Activated naive CD4-positive, alpha-beta T cell treated with anti-CD3 and anti-CD28 coated beads, Interleukin-2, amount 10 ng/mL, durations not matched to agents 7 days and 5 days (primary cell): ENCODE data around the gene ACTC1.
"Not testable (repeated sequence)": the region's sequence is repeated elsewhere in the genome, so short reads cannot be mapped to it uniquely, and the experiment has no call there.

Experiments used
- CTCF ChIA-PET: fragments of 350-600 bp; sonication (Branson Sonifier 250); formaldehyde crosslinking; loops from one replicate; lab custom pipeline; 2021; ENCODE audit warnings: antibody characterized with exemption; lab: Charles Lee
- DNase-seq: peaks from one replicate; pipeline ENCODE4 v3.0.0-alpha.2; 2020
- H3K27ac Mint-ChIP-seq: one replicate; pipeline ENCODE4 v1.8.0; 2021; ENCODE audit warnings: mild to moderate bottlenecking, moderate library complexity, mixed read lengths
- H3K27me3 Mint-ChIP-seq: one replicate; pipeline ENCODE4 v1.8.0; 2021; ENCODE audit warnings: mild to moderate bottlenecking, mixed read lengths
- H3K36me3 Mint-ChIP-seq: one replicate; pipeline ENCODE4 v1.8.0; 2021; ENCODE audit warnings: mixed read lengths
- H3K4me1 Mint-ChIP-seq: one replicate; pipeline ENCODE4 v1.8.0; 2021; ENCODE audit warnings: mixed read lengths
- H3K4me3 Mint-ChIP-seq: one replicate; pipeline ENCODE4 v1.8.0; 2021; ENCODE audit warnings: mild to moderate bottlenecking, moderate library complexity, mixed read lengths
- H3K9me3 Mint-ChIP-seq: one replicate; pipeline ENCODE4 v1.8.0; 2021; ENCODE audit warnings: mixed read lengths

ACTC1 gene

DNA sequence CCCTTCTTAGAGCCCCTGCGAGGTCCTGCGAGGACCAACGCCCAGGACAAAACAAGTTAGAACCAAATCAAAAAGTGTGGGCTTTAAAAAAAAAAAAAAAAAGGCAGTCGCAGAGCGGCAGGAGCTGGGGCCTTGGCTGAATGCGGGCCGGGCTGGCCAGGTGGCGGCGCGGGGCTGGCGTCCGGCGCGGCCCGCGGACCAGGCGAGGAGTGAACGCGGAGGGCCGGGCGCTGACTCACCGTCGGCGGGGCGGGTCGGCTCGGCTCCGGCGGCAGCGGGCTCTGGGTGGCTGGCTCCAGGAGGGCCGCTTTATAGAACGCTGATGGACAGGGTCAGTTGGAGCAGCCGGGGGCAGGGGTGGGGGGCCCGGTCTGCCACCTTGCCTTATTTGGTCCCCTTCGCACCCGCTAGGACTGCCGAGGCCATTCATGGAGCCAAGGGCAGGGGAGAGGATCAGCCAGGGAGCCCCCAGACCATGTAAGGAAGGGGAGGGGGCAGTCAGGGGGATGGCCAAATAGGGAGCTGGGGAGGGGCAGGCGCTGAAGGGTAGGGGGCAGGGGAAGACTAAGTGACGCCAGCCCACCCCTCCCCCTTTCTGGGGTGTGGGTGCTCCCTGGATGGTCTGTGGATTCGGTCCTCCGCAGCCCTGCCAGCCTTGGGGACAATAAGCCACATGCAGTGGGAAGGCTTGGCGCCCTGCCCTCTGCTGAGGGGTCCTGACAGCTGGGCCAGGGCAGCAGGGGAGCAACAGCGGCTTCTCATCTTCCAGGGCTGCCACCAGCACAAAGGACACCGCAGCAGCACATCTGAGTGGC is at the start of gene ACTC1:
TSS of gene ACTC1 (minus strand) at position 283 of the 815 bp plus-strand sequence. CDS start 741 bp downstream, outside the sequence.
- DNase-seq: no peak

DNA sequence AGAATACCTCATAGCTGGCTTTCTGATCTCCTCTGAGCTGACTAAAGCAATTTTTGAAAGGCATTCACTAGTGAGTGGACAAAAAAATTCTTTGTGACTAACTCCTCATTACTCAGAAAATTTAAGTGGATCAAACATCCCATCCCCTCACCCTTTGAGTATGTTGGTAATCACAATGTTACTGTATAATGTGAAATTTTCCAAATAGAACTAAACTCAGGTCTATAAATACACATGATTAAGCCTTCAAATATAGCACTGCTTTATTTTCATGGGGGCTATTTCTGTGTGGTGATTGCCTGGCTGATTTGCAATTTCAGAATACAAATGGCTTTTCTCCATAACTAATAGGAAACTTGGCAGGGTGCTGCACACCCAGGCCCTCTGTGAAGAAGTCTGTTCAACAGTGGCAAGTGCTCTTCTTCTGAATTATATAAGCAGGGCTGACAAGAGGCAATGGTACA is 45.9 kb upstream of the ACTC1 start:
- DNase-seq: no peak
- Mint-ChIP-seq H3K4me1 (no peaks in the 10 kb centered on the region), H3K4me3 (no peak overlapping the region), H3K9me3 (no peaks in the 10 kb centered on the region), H3K27ac (no peak overlapping the region), H3K27me3 (no peaks in the 10 kb centered on the region), H3K36me3 (no peaks in the 10 kb centered on the region)
- CTCF ChIA-PET: no interaction called here

More for the DNA sequence above, at the start of gene ACTC1:
- Mint-ChIP-seq H3K9me3 (no peaks in the 10 kb centered on the region), H3K36me3 (no peaks in the 10 kb centered on the region), H3K4me3 (no peak within 1 kb of the TSS), H3K4me1 (no peaks in the 10 kb centered on the region), H3K27me3 (peaks cover 76% of the 10 kb centered on the region), H3K27ac (no peak within 1 kb of the TSS)
- CTCF ChIA-PET: no interaction called here

DNA sequence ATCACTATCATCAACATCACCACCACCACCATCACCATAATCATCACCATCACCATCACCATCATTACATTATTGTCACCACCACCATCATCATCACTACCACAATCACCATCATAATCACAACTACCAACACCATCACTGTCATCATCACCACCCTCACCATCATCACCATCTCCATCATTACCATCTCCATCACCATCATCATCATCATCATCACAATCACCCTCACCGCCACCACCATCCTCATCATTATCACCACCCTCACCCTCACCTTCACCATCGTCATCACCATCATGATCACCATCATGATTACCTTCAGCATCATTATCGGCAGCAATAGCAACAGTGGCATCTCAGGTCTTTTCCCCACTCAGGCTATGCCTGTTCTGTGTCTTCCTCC is 42.9 kb upstream of the ACTC1 start:
- no peaks in the 10 kb centered on the region for H3K27me3 Mint-ChIP-seq
- DNase-seq: no peak
- H3K27ac Mint-ChIP-seq: no peak overlapping the region
- H3K4me3 Mint-ChIP-seq: no peak overlapping the region
- H3K36me3 Mint-ChIP-seq: no peaks in the 10 kb centered on the region
- no peaks in the 10 kb centered on the region for H3K9me3 Mint-ChIP-seq
- H3K4me1 Mint-ChIP-seq: no peaks in the 10 kb centered on the region
- CTCF ChIA-PET: no interaction called here

DNA sequence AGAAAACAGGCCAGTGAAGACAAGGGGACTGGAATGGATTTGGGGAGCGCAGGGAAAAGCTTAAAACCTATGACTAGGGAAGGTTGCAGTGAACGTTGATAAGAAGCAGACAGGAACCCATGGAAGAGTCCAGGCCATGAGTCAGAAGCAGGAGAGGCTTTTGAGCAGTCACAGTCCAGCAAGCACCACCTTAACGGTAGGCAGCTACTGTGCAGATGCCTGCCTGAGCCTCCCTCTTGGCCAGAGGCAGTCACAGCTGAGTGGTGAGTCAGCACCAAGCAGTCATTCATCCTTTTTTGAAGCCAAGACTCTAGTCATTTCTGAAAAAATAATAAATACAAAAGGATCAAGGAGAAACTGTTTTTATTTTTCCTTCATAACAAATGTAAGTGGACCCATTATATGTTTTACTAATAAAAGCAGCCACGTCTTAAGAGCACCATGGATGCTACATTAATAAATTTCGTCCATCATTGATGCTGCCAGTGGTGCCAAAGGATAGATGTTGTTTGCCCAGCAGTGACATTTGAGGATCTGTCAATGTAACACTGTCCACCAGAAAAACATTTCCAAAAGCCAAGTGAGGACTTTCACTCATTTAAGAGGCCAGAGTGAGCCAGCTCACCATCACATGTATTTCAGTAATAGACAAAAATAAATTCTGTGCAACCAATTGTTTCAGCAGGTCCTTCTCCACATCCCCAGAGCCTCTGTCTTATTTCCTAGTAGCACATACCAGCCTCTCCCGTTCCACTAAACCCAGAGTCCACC is 42.1 kb upstream of the ACTC1 start:
- H3K4me1 Mint-ChIP-seq: no peaks in the 10 kb centered on the region
- H3K27ac Mint-ChIP-seq: no peak overlapping the region
- CTCF ChIA-PET: no interaction called here
- no peaks in the 10 kb centered on the region for H3K27me3 Mint-ChIP-seq
- no peaks in the 10 kb centered on the region for H3K36me3 Mint-ChIP-seq
- no peak for DNase-seq
- no peaks in the 10 kb centered on the region for H3K9me3 Mint-ChIP-seq
- H3K4me3 Mint-ChIP-seq: no peak overlapping the region

DNA sequence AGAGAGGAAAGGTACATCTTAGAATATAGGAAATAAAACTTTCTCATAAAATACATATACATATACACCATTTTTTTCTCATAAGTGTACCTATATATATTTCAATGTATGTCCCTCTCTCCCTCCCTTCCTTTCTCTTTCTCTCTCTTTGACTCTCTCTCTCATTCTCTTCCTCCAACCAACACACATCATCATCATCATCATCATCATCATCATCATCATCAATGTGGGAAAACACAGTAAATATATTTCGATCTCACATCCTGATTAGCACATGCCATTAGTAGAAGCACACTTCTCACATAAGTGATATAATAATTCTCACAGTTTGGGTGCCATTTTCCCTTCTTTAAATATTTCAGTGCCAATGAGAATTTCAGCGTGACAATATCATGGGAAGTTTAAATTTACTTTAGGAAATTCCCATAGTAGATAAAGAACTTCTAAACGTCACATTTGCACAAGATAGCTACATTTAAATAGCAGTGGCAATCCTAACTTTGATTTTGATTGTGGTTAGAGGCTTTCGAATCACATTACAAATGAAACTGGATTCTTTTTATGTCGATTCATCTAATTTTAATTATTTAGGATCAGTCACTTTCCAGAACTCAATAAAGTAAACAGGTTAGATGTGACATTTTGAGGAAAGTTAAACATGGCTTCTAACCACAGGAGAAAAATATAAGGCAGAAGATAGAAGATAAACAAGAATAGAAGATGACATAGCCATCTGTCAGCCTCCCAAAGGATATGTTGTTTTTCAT is 33.0 kb upstream of the ACTC1 start:
- H3K4me1 Mint-ChIP-seq: no peaks in the 10 kb centered on the region
- CTCF ChIA-PET: no interaction called here
- H3K27ac Mint-ChIP-seq: no peak overlapping the region
- peaks cover 14% of the 10 kb centered on the region for H3K27me3 Mint-ChIP-seq
- H3K36me3 Mint-ChIP-seq: no peaks in the 10 kb centered on the region
- no peaks in the 10 kb centered on the region for H3K9me3 Mint-ChIP-seq
- no peak overlapping the region for H3K4me3 Mint-ChIP-seq
- DNase-seq: no peak

DNA sequence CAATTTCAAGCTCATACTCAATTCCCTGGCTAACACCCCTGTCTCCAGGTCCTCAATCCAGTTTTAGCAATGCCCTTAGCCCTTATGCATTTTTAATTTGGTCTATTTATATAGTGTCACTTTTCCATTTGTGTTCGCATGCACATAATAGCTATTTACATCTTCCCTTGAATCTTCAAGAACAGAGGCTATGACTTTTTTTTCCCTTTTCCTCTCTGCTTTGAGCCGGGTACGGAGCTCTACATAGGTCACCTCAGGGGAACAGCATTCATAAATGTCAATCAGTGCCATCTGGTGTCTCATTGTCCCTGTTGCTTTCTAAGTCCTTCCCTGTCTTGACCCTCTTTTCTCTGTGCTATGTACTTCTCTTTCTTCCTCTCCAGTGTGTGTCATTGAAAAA is 26.5 kb upstream of the ACTC1 start:
- Mint-ChIP-seq H3K27me3 (peaks cover 34% of the 10 kb centered on the region), H3K27ac (no peak overlapping the region), H3K4me3 (no peak overlapping the region), H3K36me3 (no peaks in the 10 kb centered on the region), H3K4me1 (no peaks in the 10 kb centered on the region), H3K9me3 (no peaks in the 10 kb centered on the region)
- CTCF ChIA-PET: no interaction called here
- no peak for DNase-seq

DNA sequence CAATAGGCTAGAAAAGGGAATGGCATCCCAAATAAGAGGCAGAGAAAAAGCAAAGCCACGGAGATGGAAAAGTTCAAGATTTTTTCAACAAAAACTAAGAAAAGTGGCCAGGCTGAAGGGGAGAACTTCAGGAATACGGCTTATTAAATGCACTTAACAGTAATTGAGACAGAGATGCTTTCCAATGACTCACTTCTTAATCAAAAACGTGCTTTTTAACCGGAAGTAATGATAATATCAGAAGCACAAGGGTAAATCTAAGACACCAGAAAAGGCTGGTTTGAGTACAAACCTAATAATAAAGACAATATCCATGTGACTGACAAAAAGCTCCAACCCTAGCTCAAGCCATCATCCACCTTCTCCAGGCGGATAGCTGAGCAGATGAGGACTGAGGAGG is 24.8 kb upstream of the ACTC1 start:
- Mint-ChIP-seq H3K4me1 (no peaks in the 10 kb centered on the region), H3K9me3 (no peaks in the 10 kb centered on the region), H3K27ac (no peak overlapping the region), H3K36me3 (no peaks in the 10 kb centered on the region), H3K27me3 (peaks cover 28% of the 10 kb centered on the region), H3K4me3 (no peak overlapping the region)
- DNase-seq: no peak
- CTCF ChIA-PET: no interaction called here

DNA sequence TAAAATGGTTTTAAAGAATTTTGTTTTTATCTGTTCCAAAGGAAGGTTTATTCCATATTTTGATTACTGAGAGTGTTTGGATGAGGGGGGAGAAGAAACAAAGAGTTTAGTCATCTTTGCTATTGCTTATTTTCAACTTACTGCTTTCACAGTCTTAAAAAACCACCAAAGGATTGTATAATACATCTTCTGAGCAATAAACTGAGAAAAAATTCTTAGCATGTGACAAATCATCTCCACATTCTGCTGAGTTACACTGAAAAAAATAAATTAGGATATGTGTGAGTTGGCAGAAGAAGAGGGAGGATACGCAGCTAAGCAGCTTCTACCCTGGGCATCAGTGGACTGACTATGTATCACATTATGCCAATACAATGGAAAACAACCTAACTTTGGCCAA is 23.2 kb upstream of the ACTC1 start:
- H3K4me3 Mint-ChIP-seq: no peak overlapping the region
- H3K27me3 Mint-ChIP-seq: peaks cover 30% of the 10 kb centered on the region
- H3K36me3 Mint-ChIP-seq: no peaks in the 10 kb centered on the region
- no peaks in the 10 kb centered on the region for H3K4me1 Mint-ChIP-seq
- no peak overlapping the region for H3K27ac Mint-ChIP-seq
- no peaks in the 10 kb centered on the region for H3K9me3 Mint-ChIP-seq
- CTCF ChIA-PET: no interaction called here
- DNase-seq: no peak

DNA sequence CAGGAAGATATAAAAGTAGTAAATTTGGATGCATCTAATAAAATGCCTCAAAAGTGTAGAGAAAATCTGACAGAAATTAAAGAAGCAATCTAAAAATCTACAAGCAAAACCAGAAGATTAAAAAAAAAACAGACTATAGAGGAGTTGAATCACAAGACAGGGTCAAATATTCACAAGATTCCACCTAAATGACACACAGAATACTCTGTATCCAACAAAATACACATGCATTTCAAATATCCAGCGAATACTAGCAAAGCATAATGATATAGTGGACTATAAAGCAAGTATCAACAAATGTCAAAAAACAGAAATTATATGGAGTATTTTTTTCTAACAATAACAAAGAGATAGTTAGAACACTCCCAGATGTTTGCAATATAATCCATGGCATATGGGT is 20.5 kb upstream of the ACTC1 start:
- Mint-ChIP-seq H3K4me1 (no peaks in the 10 kb centered on the region), H3K36me3 (no peaks in the 10 kb centered on the region), H3K27me3 (peaks cover 32% of the 10 kb centered on the region), H3K4me3 (no peak overlapping the region), H3K9me3 (no peaks in the 10 kb centered on the region), H3K27ac (no peak overlapping the region)
- CTCF ChIA-PET: no interaction called here
- DNase-seq: no peak

DNA sequence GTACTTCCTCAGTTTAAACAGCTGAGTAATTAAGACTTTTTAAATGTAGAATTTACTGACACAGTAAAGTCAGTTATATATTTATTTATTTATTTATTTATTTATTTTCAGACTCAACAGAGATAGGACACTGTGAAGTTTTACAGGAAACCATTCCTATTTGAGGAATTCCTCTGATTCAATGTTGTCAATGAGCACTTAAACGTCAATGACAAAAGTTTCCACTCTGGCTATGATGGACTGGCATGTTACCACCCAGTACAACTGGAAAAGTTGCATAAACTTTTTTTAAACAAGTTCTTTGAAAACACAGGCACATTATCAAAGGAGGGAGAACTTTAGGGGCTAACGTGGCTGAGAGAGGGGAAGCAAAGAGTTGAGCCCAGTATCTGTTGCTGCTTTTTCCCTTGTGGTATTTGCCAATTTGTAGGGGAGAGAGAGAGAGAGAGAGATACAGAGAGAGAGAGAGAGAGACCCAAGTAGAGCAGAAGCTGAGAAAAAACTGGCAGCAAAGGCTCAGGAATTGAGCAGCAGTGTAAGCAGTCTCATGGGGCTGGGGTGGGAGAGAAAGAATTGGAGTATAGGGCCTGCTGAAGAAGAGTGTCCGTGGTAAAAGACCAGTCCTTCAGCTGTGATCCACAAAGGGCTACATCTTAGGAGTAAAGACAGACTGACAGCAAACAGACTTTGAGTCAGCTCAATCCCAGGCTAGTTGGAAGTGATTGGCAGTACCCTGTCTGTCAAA is 18.3 kb upstream of the ACTC1 start:
- peaks cover 30% of the 10 kb centered on the region for H3K27me3 Mint-ChIP-seq
- no peak overlapping the region for H3K4me3 Mint-ChIP-seq
- H3K36me3 Mint-ChIP-seq: no peaks in the 10 kb centered on the region
- H3K9me3 Mint-ChIP-seq: no peaks in the 10 kb centered on the region
- DNase-seq: no peak
- no peak overlapping the region for H3K27ac Mint-ChIP-seq
- no peaks in the 10 kb centered on the region for H3K4me1 Mint-ChIP-seq
- CTCF ChIA-PET: interaction anchor here (1.1 kb wide), 1 partner anchor 137 kb away, joined by 3 read pairs; no protein-coding TSS in a partner anchor

DNA sequence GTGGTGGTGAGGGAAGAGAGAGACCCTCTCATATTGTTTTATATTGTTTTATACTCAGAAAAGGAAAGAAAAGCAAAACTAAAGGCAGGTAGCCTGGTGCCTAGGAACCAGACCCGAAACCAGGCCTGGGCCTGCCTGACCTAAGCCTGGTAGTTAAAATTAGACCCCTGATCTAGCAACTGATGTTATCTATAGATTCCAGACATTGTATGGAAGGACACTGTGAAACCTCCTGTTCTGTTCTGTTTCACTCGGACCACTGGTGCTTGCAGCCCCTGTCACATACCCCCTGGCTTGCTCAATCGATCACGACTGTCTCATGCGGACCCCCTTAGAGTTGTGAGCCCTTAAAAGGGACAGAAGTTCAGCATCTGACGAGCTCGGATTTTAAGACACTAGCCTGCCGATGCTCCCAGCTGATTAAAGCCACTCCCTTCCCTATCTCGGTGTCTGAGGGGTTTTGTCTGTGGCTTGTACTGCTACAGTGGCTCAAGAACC is 17.6 kb upstream of the ACTC1 start:
- H3K4me3 Mint-ChIP-seq, H3K36me3 Mint-ChIP-seq, DNase-seq, H3K9me3 Mint-ChIP-seq, H3K4me1 Mint-ChIP-seq, H3K27ac Mint-ChIP-seq: not testable (repeated sequence)
- CTCF ChIA-PET: interaction anchor here (1.1 kb wide), 1 partner anchor 136 kb away, joined by 3 read pairs; no protein-coding TSS in a partner anchor
- H3K27me3 Mint-ChIP-seq: peaks cover 26% of the 10 kb centered on the region

DNA sequence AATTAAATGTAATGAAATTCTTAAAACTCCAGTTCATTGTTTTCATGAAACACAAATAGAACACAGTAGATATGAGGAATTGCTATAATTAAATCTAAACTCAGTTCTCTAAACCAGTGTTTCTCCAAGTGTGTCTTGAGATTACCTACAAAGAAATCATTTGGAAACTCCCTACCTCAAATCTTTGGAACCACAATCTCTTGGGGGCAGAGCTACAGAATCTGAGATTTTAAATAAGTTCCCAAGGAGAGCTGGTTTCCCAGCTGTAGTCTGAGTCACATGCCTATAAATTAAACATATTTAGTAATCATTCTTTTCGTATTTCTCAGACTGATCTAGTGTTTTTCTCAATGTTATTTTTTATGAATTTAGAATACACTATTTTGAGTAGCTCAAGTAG is 17.0 kb upstream of the ACTC1 start:
- no peak for DNase-seq
- H3K4me1 Mint-ChIP-seq: no peaks in the 10 kb centered on the region
- no peak overlapping the region for H3K27ac Mint-ChIP-seq
- H3K36me3 Mint-ChIP-seq: no peaks in the 10 kb centered on the region
- peaks cover 26% of the 10 kb centered on the region for H3K27me3 Mint-ChIP-seq
- no peaks in the 10 kb centered on the region for H3K9me3 Mint-ChIP-seq
- H3K4me3 Mint-ChIP-seq: no peak overlapping the region
- CTCF ChIA-PET: no interaction called here

DNA sequence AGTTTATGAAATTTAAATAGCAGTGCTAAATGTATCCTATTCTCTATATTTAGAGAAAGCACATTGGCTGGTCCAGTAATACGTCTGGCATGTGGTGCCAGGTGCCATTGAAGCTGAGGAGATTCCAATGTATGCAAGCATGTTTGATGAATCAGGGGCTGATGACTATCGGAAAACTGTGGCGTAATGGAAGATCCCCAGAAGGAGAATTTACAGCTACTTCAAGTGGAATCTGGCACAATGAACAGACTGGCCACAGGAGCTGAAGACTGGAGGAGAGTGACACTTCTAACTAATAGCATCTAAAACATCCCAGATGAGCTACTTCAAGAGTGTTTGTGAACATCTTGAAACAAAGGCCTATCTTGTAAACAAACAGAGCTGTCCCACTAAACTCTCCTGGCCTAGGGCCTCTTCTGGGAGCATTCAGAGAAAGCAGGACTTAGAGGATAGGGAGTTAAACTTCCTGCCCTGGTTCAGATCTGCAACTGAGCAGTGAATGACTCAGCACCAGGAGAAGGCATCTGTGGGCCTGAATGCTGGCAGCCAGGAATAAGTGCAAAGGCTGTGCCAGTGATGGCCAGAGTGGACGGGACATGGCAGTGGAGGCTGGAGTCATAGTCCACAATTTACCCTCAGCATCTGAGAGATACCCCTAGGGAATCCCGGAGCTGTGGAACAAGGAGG is 15.2 kb upstream of the ACTC1 start:
- no peaks in the 10 kb centered on the region for H3K4me1 Mint-ChIP-seq
- H3K36me3 Mint-ChIP-seq: no peaks in the 10 kb centered on the region
- no peak overlapping the region for H3K4me3 Mint-ChIP-seq
- H3K9me3 Mint-ChIP-seq: no peaks in the 10 kb centered on the region
- CTCF ChIA-PET: no interaction called here
- H3K27ac Mint-ChIP-seq: no peak overlapping the region
- peaks cover 32% of the 10 kb centered on the region for H3K27me3 Mint-ChIP-seq
- no peak for DNase-seq
